Measurements from ENCODE around the gene EDC3. TPM values are rescaled to one million over a fixed set of nuclear protein-coding genes. Genes with fewer than 3 reads are reported as not detected.

EDC3 gene
- total RNA-seq, 1 experiment from 2014 or later: 45.1 TPM

DNA sequence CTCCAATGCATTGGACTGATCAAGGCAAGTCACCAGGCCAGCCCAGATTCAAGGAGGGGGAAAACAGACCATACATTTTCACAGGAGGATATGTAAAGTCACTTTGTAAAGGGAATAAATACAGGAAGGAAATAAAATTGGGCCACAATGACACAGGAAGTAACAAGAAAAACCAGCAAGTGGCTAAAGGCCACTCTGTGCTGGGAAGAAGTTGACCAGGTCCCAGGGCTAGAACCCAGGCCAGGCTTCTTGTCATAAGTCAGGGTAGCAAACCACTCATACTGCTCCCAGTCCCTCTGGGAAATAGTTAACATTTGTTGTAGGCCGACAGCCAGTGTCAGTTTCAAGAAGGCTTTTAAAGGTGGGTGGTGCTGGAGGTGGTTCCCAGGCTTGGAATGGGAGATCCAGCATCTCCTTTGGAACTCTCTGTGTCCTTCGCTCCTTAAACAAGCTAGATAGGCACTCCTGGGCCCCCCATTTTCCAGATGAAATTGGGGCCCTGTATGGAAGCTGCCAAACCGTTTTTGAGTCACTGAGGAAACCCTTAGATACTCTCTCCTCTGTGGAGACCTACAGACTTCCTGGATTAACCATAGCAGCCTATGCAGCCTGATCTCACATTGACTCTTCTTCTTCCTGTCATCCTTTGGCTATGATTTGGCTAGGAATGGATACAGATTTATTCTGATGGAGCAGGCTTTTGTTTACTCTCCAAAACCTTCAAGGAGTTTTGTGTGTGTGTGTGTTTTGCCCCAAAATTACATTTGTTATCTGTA, 14.7 kb upstream of the EDC3 start:
- Histone ChIP-seq H3K4me1 (ENCODE audit: control insufficient read depth in 1 of 2, insufficient read depth in 2 of 2, low read length in 2 of 2) (no peaks in the 10 kb centered on the region), H3K9me2 (ENCODE audit: insufficient read depth) (no peaks in the 10 kb centered on the region), H3K27me3 (ENCODE audit: insufficient read depth, low read length) (no peaks in the 10 kb centered on the region), H3K4me2 (ENCODE audit: low read length) (no peak overlapping the region), H3K9ac (ENCODE audit: low read length) (no peak overlapping the region), H3K79me2 (ENCODE audit: insufficient read depth, low read length) (no peaks in the 10 kb centered on the region), H3K27ac (ENCODE audit: low read depth, low read length) (no peak overlapping the region), H3K36me3 (ENCODE audit: control insufficient read depth in 1 of 2, insufficient read depth in 2 of 2, low read length in 2 of 2) (no peaks in the 10 kb centered on the region), H3K4me3 (replicated peaks in 1 of 2; ENCODE audit: low read depth in 1 of 2, low read length in 2 of 2) (no peak overlapping the region), H4K20me1 (ENCODE audit: insufficient read depth) (no peaks in the 10 kb centered on the region), H2AFZ (ENCODE audit: low read depth, low read length, poor library complexity, severe bottlenecking) (no peak overlapping the region), H3K9me3 (ENCODE audit: control insufficient read depth in 1 of 2, insufficient read depth in 1 of 2, low read depth in 1 of 2, low read length in 2 of 2) (no peaks in the 10 kb centered on the region)
- BruUV-seq (replicated peaks): no TSS peak
- DNase-seq (ENCODE audit: low read depth, low spot score): no peak
- ChIA-PET POLR2A (no interaction called here), RAD21 (ENCODE audit: low non-redundant PET in 1 of 2, low total read pairs in 2 of 2, uncharacterized antibody in 2 of 2, unreplicated experiment in 2 of 2) (no interaction called here), CTCF (no interaction called here)
- no peak for ATAC-seq
- intact Hi-C loops (cut with micrococcal nuclease): no loop called here
- TF ChIP-seq REST (IDR thresholded peaks at IDR 0.05; ENCODE audit: low read depth) (no peak), POLR2AphosphoS5 (IDR thresholded peaks at IDR 0.05; ENCODE audit: low read depth, low read length) (no peak), POLR2A (IDR thresholded peaks at IDR 0.05; ENCODE audit: borderline replicate concordance, extremely low read depth, insufficient read depth, insufficient read length) (no peak), ZNF274 (IDR thresholded peaks at IDR 0.05; ENCODE audit: low read depth, low read length) (no peak), FOSL1 (IDR thresholded peaks at IDR 0.05; ENCODE audit: low read depth) (no peak), SIN3A (IDR thresholded peaks at IDR 0.05; ENCODE audit: low read depth) (no peak), ELF1 (IDR thresholded peaks at IDR 0.05; ENCODE audit: borderline replicate concordance, low read depth) (no peak), SRF (IDR thresholded peaks at IDR 0.05; ENCODE audit: low read depth) (no peak), EGR1 (IDR thresholded peaks at IDR 0.05; ENCODE audit: low read depth) (no peak)
- TF ChIP-seq, protein P1, sequence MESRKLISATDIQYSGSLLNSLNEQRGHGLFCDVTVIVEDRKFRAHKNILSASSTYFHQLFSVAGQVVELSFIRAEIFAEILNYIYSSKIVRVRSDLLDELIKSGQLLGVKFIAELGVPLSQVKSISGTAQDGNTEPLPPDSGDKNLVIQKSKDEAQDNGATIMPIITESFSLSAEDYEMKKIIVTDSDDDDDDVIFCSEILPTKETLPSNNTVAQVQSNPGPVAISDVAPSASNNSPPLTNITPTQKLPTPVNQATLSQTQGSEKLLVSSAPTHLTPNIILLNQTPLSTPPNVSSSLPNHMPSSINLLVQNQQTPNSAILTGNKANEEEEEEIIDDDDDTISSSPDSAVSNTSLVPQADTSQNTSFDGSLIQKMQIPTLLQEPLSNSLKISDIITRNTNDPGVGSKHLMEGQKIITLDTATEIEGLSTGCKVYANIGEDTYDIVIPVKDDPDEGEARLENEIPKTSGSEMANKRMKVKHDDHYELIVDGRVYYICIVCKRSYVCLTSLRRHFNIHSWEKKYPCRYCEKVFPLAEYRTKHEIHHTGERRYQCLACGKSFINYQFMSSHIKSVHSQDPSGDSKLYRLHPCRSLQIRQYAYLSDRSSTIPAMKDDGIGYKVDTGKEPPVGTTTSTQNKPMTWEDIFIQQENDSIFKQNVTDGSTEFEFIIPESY (IDR thresholded peaks at IDR 0.05; ENCODE audit: extremely low read depth, insufficient replicate concordance, low read length): no peak
